ENCODE results near the gene HADH. TPM values are rescaled to one million over a fixed set of nuclear protein-coding genes. Genes with fewer than 3 reads are reported as not detected.
"Not testable (repeated sequence)": the region's sequence is repeated elsewhere in the genome, so short reads cannot be mapped to it uniquely, and the experiment has no call there.

The HADH gene
- 10 to 100 TPM; 42.7 TPM for total RNA-seq

GRCh38 chr4:107989537-107990386 is at the start of gene HADH:
Gene HADH, plus strand, starts transcription at chr4:107989889. Its CDS starts 44 bp downstream, at chr4:107989933.
- CTCF ChIA-PET, result interaction anchor here (1.4 kb wide), 1 partner anchor 29 kb away, joined by 3 read pairs; no protein-coding TSS in a partner anchor
- POLR2A ChIA-PET, result interaction anchor here (0.6 to 1.1 kb wide), 6 partner anchors 12 to 634 kb away, joined by 3 to 8 read pairs (median 4); partner anchors contain the start of gene LEF1

DNA sequence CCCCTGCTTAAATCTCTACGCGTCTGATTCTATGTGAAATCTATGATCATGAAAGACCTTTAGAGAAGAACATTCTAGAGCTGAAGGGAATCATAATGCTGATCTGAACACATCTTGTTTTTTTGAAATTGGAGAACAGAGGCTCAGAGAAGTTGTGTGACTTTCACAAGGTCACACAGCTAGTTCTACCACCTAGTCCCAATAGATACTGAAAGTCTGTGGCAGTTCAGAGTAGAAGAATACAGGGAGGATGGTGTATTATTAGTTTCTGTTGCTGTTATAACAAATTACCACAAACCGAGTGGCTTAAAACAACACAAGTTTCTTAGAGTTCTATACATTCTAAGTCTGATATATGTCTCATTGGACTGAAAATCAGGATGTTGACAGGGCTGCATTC is 43.9 kb upstream of the HADH start:
- POLR2A ChIA-PET, result no interaction called here
- CTCF ChIA-PET, result no interaction called here

DNA sequence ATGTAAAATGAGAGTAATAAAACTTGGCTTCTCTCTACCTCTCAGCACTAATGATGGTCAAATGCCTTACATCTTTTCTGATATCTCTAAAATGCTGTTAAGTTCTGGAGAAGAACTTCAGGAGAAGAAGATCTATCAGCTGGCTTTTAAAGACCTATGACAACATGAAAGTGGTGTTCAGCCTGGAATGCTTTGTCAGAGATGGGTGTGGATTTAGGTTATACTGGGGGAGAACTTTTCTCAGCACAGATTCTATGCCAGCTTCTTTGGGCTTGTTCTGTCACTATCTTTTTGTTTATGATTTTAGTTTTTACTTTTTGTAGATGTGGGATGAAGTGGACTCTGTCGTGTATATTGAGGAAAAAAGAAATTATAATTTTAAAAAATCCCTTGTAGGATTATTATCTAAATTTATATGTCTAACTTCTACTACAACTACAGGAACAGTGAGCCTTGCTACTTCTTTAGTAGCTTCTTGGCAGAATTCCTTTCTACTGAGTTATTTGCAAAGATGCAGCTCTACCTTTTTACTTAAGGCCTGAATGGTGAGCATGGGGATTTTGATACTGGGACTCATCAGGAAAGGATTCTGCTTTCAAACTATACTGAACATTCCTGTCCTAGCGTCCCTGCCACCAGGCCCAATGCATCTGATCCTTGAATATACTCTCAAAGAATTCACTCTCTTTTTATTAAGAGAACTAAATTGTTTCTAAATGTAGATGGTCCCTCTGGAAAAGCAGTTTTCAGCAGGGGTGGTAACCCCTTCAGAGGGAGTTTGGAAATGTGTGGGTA is 38.7 kb upstream of the HADH start:
- CTCF ChIA-PET, result no interaction called here
- POLR2A ChIA-PET, result no interaction called here

- ChIA-PET CTCF (no interaction called here), POLR2A (no interaction called here)
Observed at GRCh38 chr4:107951551-107951950, 38.1 kb upstream of the HADH start.

GRCh38 chr4:107956011-107956410 is 33.7 kb upstream of the HADH start:
- ChIA-PET POLR2A (no interaction called here), CTCF (no interaction called here)

DNA sequence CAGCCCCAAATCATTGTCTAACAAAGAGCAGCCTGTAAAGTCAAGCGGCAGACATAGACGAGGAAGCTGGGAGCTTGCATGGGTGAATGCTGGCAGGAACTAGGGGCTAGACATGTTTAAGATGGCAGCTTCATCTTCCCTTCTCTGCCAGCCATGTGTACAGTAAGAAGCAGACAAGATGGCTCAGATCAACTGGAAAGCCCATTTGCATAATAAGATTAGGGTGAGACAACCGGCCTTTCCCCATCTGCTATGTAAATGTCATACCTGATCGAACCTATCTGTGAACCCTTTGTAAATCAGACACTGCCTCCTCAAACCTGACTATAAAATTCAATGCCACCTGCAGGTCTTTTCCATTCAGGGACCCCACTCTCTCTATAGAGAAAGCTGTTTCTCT is 22.8 kb upstream of the HADH start:
- CTCF ChIA-PET, result no interaction called here
- POLR2A ChIA-PET, result no interaction called here

GRCh38 chr4:107967519-107967918 is 22.2 kb upstream of the HADH start:
- POLR2A ChIA-PET, CTCF ChIA-PET: not testable (repeated sequence)

DNA sequence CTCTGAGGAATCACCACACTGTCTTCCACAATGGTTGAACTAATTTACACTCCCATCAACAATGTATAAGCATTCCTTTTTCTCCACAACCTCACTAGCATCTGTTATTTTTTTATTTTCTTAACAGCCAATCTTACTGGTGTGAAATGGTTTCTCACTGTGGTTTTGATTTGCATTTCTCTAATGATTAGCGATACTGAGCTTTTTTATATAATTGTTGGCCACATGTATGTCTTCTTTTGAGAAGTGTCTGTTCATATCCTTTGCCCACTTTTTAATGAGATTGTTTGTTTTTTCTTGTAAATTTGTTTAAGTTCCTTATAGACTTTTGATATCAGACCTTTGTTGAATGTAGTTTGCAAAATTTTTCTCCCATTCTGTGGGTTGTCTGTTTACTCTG is 21.8 kb upstream of the HADH start:
- POLR2A ChIA-PET, CTCF ChIA-PET: not testable (repeated sequence)

GRCh38 chr4:107970063-107970798 is 19.5 kb upstream of the HADH start:
- POLR2A ChIA-PET, result no interaction called here
- CTCF ChIA-PET, result no interaction called here

DNA sequence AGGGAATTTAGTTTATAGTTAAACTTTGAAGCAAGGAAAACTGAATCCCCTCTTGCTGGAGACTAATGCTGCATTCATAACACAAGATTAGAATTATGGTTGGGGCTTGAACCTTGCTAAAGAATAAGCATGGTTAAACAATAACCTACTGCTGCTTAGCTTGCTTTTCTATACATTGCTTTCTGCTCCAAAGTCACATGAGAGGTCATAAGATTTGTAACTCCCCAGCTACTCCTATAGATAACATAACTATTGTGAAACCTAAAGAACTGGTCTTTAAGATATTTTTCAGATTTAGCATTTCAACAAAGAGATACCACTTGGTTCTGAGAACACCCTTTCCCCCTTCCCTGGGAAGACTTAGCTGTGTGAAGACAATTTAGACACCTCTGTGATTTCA is 17.1 kb upstream of the HADH start:
- ChIA-PET CTCF (no interaction called here), POLR2A (no interaction called here)

DNA sequence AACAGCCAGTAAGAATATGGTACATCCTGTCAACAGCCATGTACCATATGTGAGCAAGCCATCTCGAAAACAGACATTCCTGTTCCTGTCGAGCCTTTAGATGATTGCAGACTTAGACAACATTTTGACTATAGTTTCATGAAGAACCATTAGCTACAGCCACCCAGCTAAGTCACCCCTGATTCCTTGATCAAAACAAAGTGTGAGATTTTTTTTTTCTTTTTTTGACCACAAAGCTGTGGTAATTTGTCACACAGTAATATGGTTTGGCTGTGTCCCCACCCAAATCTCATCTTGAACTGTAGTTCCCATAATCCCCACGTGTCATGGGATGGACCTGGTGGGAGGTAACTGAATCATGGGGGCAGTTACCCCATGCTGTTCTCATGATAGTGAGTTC is 15.2 kb upstream of the HADH start:
- ChIA-PET CTCF (no interaction called here), POLR2A (no interaction called here)

GRCh38 chr4:107977482-107977881 is 12.2 kb upstream of the HADH start:
- CTCF ChIA-PET, result no interaction called here
- POLR2A ChIA-PET, result interaction anchor here (0.6 kb wide), 1 partner anchor 13 kb away, joined by 7 read pairs; no protein-coding TSS in a partner anchor

DNA sequence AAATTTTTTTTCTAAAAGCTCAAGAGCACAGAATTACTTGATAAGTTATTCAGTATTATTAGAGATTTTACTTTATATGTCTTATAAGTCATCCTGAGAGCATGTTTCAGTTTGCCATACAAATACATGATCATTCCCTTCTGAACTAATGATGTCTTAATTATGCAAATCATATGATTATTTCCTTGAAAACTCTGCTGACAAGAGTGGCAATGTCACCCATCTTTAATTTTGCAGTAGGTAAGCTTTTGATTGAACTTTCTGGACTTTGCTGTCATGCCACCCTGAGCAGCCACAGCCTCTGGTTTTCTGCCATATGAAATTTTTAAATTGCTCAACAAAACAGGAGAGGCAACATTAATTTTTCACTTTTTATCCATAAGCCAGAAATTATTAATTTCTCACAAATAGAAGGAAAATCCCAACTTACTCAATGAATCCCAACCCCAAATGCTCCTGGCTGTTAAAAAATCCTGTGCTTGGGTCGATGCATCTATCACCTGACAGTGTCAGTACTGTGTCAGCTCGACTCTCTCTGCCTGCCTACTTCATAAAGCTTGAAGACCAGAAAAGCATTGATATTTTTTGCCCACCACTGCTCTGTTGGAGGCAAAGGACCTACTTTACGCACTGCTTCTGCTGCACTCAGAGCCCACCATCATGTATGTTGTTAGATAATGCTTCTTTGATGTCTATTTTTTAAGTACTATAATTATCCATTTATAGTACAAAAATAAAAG is 11.6 kb upstream of the HADH start:
- POLR2A ChIA-PET, result interaction anchor here (0.6 kb wide), 1 partner anchor 12 kb away, joined by 7 read pairs; no protein-coding TSS in a partner anchor
- CTCF ChIA-PET, result no interaction called here

DNA sequence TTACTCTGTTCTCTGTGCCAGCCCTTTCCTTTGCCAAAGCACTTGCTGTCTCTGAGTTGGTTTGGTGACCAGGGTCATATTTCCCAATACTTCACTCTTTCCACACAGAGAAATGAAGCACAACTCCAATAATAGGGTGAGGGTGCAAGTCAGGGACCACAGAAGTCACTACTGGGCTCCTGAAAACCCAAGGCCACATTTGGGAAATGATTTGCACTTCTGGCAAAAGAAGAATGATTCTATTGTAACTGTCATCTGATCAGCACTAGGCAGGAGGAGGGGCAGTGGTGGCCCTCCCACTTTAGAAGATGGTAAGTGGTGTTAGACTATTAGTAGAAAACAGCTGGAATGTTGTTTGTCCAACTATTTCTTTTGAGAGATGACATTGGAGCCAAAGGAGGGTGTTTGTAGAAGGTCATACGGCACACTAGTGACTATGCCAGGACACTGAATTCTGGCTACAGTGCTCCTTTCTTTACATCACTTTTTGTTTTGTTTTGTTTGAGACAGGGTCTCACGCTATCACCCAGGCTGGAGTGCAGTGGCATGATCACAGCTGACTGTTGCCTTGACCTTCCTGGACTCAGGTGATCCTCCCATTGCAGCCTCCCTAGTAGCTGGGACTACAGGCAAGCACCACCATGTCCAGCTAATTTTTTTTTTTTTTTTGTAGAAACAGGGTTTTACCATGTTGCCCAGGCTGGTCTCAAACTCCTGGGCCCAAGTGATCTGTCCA is 10.8 kb upstream of the HADH start:
- CTCF ChIA-PET, result no interaction called here
- POLR2A ChIA-PET, result no interaction called here

DNA sequence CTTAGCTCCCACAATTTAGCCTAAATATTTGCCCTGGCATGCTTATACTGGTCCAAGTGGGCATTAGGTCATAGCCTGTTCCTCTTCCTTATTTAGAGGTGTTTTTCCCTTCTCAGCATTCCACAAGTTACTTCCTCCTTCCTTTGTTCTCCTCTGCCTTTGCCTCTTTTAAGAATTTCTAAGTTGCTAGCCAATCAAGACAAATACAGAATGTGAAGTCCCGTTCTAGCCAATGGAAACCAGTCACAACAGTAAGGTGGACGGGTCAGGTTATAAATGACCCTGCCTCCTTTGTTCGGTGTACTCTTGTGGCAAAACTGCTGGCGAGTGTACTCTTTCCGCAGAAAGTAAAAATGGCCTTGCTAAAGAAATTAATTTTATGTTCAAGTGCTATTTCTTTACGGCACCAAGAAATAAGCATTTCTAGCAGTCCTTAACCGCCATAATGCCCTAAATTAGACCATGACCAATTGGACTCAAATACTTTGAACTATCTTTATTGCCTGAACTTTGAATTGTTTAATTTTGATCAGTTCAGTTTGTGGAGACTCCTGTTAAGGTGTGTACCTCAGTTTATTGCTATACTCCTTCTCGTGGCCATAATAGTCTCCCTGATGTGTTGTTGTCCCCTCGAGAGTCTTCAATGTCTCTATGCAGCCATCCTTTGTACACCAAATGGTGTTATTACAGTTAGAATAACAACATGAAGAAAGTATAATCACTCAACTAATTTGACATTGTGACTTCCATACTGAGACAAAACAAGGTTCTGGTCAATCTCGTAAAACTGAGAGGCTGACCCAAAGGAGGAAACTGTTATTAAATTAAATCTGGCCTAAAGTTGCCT is 1.6 kb upstream of the HADH start:
- CTCF ChIA-PET, result no interaction called here
- POLR2A ChIA-PET, result interaction anchor here (0.6 kb wide), 1 partner anchor 128 kb away, joined by 3 read pairs; no protein-coding TSS in a partner anchor

DNA sequence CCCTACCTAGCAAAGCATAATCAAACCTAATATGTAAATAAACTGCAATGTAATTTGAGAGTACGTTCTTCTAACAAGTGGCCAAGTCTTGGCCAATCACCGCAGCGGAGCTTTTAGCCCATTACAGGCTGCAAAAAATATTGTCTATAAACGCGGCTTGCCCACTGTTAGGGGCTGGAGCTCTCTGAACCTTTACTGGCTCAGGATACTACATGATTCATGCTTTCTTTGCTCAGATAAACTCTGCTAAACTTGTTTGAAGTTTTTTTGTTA is 990 bp upstream of the HADH start:
- POLR2A ChIA-PET, result no interaction called here
- CTCF ChIA-PET, result no interaction called here

DNA sequence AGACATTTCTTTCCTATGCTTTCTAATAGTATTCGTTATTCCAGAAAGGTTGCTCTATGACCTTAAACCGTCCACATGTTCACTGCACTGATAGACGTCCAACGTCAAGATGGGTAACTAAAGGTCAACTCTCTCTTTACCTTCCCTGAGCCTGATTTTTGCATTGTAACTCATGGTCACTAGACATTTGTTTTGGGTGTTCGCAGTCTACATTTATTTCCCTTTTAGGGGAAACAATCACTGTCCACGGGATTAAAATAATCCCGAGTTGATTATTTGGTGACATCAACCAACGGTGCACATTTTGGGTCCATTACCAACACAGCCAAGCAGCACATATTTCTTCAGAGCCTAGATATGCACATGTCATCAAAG is 540 bp upstream of the HADH start:
- CTCF ChIA-PET, result no interaction called here
- POLR2A ChIA-PET, result no interaction called here

DNA sequence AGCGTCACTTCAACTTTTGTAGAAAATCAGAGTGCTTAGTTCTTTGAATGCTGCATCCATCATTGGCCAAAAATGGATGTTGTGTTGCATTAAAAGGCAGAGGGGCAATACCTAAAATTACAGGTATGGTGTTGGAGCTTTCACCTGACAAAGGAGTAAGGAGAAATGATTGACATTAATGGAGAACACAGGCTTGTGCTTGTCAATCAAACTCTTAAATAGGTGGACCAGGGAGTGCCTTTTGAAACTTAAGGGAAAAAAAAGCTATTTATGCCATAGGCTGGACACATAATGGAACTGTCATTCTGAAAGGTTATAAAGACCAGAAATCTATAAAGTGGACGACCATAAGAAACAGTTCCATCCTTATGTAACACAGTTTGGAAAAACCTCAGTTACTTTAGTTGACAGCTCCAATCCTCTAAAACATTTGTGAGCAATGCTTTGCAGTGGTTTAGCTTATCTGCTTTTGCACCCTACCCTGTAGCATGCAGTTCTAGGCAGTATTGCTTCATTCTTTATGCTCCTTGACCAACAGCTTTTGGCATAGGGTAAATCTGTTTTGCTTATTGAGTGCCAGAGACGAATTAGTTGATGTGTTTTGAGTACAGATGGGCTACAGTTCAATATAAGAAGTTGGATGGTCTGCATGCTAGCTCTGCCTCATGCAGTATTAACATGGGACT is 2.4 kb downstream of the HADH start:
- ChIA-PET POLR2A (no interaction called here), CTCF (interaction anchor here (0.6 to 0.9 kb wide), 2 partner anchors 64 to 1408 kb away, joined by 3 read pairs; no protein-coding TSS in a partner anchor)
